Vagina (tissue), 2 donors: ENCODE results near the gene DLG2.

Experiments used
- CTCF ChIP-seq, 3 experiments: fragments of 450-650 bp in 2 of 3; fragments of 200-600 bp in 1 of 3; sonication (generic) in 1 of 3; IDR thresholded peaks; one replicate each; pipeline ENCODE4 v1.5.1; 2017 to 2019; ENCODE audit warnings: antibody characterized with exemption in 3 of 3, mild to moderate bottlenecking in 2 of 3, moderate library complexity in 2 of 3
- POLR2A ChIP-seq, 2 donors: fragments of 450-650 bp; IDR thresholded peaks; one replicate each; pipeline ENCODE4 v1.6.1; 2017; ENCODE audit warnings: antibody characterized with exemption in 2 of 2, mild to moderate bottlenecking in 2 of 2, moderate library complexity in 2 of 2

- no peak for TF ChIP-seq POLR2A (IDR thresholded peaks at IDR 0.05)
- TF ChIP-seq CTCF (IDR thresholded peaks at IDR 0.05): no peak
Observed at GRCh38 chr11:84142411-84142810, 1484.7 kb downstream of the DLG2 start.
